SK-N-SH (cell line): ENCODE results near the gene FBXO27. TPM values are rescaled to one million over a fixed set of nuclear protein-coding genes. Genes with fewer than 3 reads are reported as not detected.

Source experiments
- CTCF ChIA-PET: fragments of 300-600, 350-600 bp; formaldehyde crosslinking; extraction: SDS; loops from one replicate; lab custom pipeline; 2021; lab: Yijun Ruan, JAX
- POLR2A ChIA-PET: fragments of 350-600 bp; sonication (Branson Sonifier 250); formaldehyde crosslinking; extraction: SDS; loops from one replicate; lab custom pipeline; 2020; ENCODE audit warnings: antibody characterized with exemption, inconsistent platforms; lab: Yijun Ruan, JAX
- DNase-seq: peaks from one replicate; pipeline ENCODE4 v3.0.0; 2012
- H2AFZ ChIP-seq: fragments of 200-600 bp; sonication (generic); 2 replicates; pipeline ENCODE4 v1.8.1; 2016; ENCODE audit warnings: antibody characterized with exemption, mild to moderate bottlenecking, low read depth
- H3F3A ChIP-seq: fragments of 200-600 bp; sonication (generic); replicated peaks from 2 replicates; pipeline ENCODE3; 2016; ENCODE audit warnings: antibody characterized with exemption, mild to moderate bottlenecking; ENCODE audit not compliant: insufficient read depth
- H3K27ac ChIP-seq, 2 experiments: fragments of 200-500 bp in 1 of 2; fragments of 200-600 bp in 1 of 2; sonication (Bioruptor generic) in 1 of 2; sonication (generic), shearing (Covaris generic) in 1 of 2; 2 replicates each; pipeline versions ENCODE4 v1.5.1 to v1.6.1; 2014 to 2016; ENCODE audit warnings: low read depth in 2 of 2, inconsistent platforms in 1 of 2, low read length in 1 of 2, mild to moderate bottlenecking in 1 of 2, mixed read lengths in 1 of 2
- H3K27me3 ChIP-seq: fragments of 200-600 bp; sonication (generic), shearing (Covaris generic); 2 replicates; pipeline ENCODE4 v1.6.1; 2016; ENCODE audit warnings: mixed run types; ENCODE audit not compliant: insufficient read depth
- H3K36me3 ChIP-seq, 2 experiments: fragments of 200-500 bp in 1 of 2; fragments of 200-600 bp in 1 of 2; sonication (Bioruptor generic) in 1 of 2; sonication (generic) in 1 of 2; replicated peaks in 1 of 2; 2 replicates each; pipeline versions ENCODE3 to v1.5.1; 2014 to 2016; ENCODE audit warnings: low read length in 1 of 2, mild to moderate bottlenecking in 1 of 2; ENCODE audit not compliant: insufficient read depth in 2 of 2, control insufficient read depth in 1 of 2
- H3K4me1 ChIP-seq, 2 experiments: fragments of 200-500 bp in 1 of 2; fragments of 200-600 bp in 1 of 2; sonication (Bioruptor generic) in 1 of 2; sonication (generic), shearing (Covaris generic) in 1 of 2; 2 replicates each; pipeline versions ENCODE4 v1.5.1 to v1.6.1; 2014 to 2016; ENCODE audit warnings: low read depth in 1 of 2, low read length in 1 of 2, mixed run types in 1 of 2; ENCODE audit not compliant: insufficient read depth in 2 of 2, control insufficient read depth in 1 of 2
- H3K4me2 ChIP-seq: fragments of 200-600 bp; sonication (generic), shearing (Covaris generic); 2 replicates; pipeline ENCODE4 v1.6.1; 2017; ENCODE audit warnings: mixed run types
- H3K4me3 ChIP-seq, 2 experiments: fragments of 200-500 bp in 1 of 2; fragments of 200-600 bp in 1 of 2; sonication (Bioruptor generic) in 1 of 2; sonication (generic), shearing (Covaris generic) in 1 of 2; 2 replicates each; pipeline versions ENCODE4 v1.5.1 to v1.8.1; 2014 to 2016; ENCODE audit warnings: low read depth in 2 of 2, inconsistent platforms in 1 of 2, low read length in 1 of 2, mild to moderate bottlenecking in 1 of 2, mixed read lengths in 1 of 2, moderate library complexity in 1 of 2
- H3K79me2 ChIP-seq: fragments of 200-600 bp; sonication (generic); 2 replicates; pipeline ENCODE4 v1.8.1; 2017; ENCODE audit warnings: mild to moderate bottlenecking; ENCODE audit not compliant: insufficient read depth
- H3K9ac ChIP-seq: fragments of 200-600 bp; sonication (generic); 2 replicates; pipeline ENCODE4 v1.6.1; 2017; ENCODE audit warnings: mixed run types
- H3K9me2 ChIP-seq: fragments of 200-600 bp; sonication (generic); 2 replicates; pipeline ENCODE4 v1.6.1; 2017; ENCODE audit warnings: mixed run types
- H3K9me3 ChIP-seq: fragments of 200-600 bp; sonication (generic); 2 replicates; pipeline ENCODE4 v1.6.1; 2017; ENCODE audit warnings: mixed run types, mild to moderate bottlenecking, moderate library complexity
- H4K20me1 ChIP-seq: fragments of 200-600 bp; sonication (generic); 2 replicates; pipeline ENCODE4 v1.6.1; 2017; ENCODE audit warnings: mild to moderate bottlenecking, mixed run types; ENCODE audit not compliant: insufficient read depth
- CHD2 ChIP-seq: fragments of 150-350 bp; IDR thresholded peaks from 2 replicates; pipeline ENCODE4 v1.6.1; 2018; ENCODE audit warnings: low read length; ENCODE audit not compliant: partially characterized antibody
- EZH2phosphoT487 ChIP-seq: fragments of 200-600 bp; sonication (generic); IDR thresholded peaks from 2 replicates; pipeline ENCODE4 v1.6.1; 2017; ENCODE audit warnings: low read depth, mixed run types, mild to moderate bottlenecking, antibody characterized with exemption, moderate library complexity, borderline replicate concordance
- FOSL2 ChIP-seq: IDR thresholded peaks from 2 replicates; pipeline ENCODE4 v1.4.0; 2012; ENCODE audit warnings: low read depth, mild to moderate bottlenecking, moderate library complexity, borderline replicate concordance
- GABPA ChIP-seq: IDR thresholded peaks from 2 replicates; pipeline ENCODE4 v1.4.0; 2012; ENCODE audit warnings: low read depth, mild to moderate bottlenecking
- IRF3 ChIP-seq: fragments of 150-350 bp; IDR thresholded peaks from 2 replicates; pipeline ENCODE4 v1.6.1; 2016; ENCODE audit warnings: mild to moderate bottlenecking, low read depth, low read length
- MEF2A ChIP-seq: IDR thresholded peaks from 2 replicates; pipeline ENCODE4 v1.4.0; 2012; ENCODE audit warnings: low read depth, borderline replicate concordance
- MXI1 ChIP-seq: IDR thresholded peaks from 2 replicates; pipeline ENCODE4 v1.6.1; 2012; ENCODE audit warnings: mild to moderate bottlenecking, low read depth, low read length, improper control_type of control experiment
- NFIC ChIP-seq: IDR thresholded peaks from 2 replicates; pipeline ENCODE4 v1.4.0; 2012; ENCODE audit warnings: borderline replicate concordance
- RCOR1 ChIP-seq: fragments of 150-350 bp; IDR thresholded peaks from 2 replicates; pipeline ENCODE4 v1.6.1; 2017; ENCODE audit warnings: antibody characterized with exemption, low read length
- REST ChIP-seq: IDR thresholded peaks from 2 replicates; pipeline ENCODE4 v1.6.1; 2012; ENCODE audit warnings: mild to moderate bottlenecking, low read depth, low read length, moderate library complexity
- TCF12 ChIP-seq: IDR thresholded peaks from 2 replicates; pipeline ENCODE4 v1.4.0; 2012
- WGBS: methylation state at CpG from one replicate; pipeline ENCODE4 v1.1.6; 2017; ENCODE audit warnings: low lambda C conversion rate; 5-methylcytosine and 5-hydroxymethylcytosine counted together
- polyA plus RNA-seq, 3 experiments: library from polyadenylated mRNA; depleted of rRNA; stranded (reverse); fragments of >200 nt; gene quantifications; 2 replicates each; pipeline ENCODE4 v1.2.3, GENCODE V29; 2012

The FBXO27 gene
- polyA plus RNA-seq, 1 of the 3 experiments (the other 2 are of a cell fraction) = 5.8 TPM

- H3K79me2 ChIP-seq = no peaks in the 10 kb centered on the region
- ChIA-PET CTCF (interaction anchor here (1.1 kb wide), 1 partner anchor 27 kb away, joined by 4 read pairs; no protein-coding TSS in a partner anchor), POLR2A (no interaction called here)
- DNase-seq = no peak
- WGBS = 90% methylated on average over 12 of the region's 14 CpGs
- H3K36me3 ChIP-seq = no peaks in the 10 kb centered on the region
- H3K4me2 ChIP-seq = no peak overlapping the region
- H3K27me3 ChIP-seq = no peaks in the 10 kb centered on the region
- H3K4me1 ChIP-seq = no peaks in the 10 kb centered on the region
- H2AFZ ChIP-seq = no peak overlapping the region
- H3K9me3 ChIP-seq = no peaks in the 10 kb centered on the region
- H3K9me2 ChIP-seq = no peaks in the 10 kb centered on the region
- H3F3A ChIP-seq = no peaks in the 10 kb centered on the region
- no peaks in the 10 kb centered on the region for H4K20me1 ChIP-seq
- no peak overlapping the region for H3K27ac ChIP-seq
- no peak for TF ChIP-seq TCF12
- H3K9ac ChIP-seq = no peak overlapping the region
- no peak overlapping the region for H3K4me3 ChIP-seq
These were observed 7.3 kb downstream of the FBXO27 start for GRCh38 chr19:39024875-39025641.

GRCh38 chr19:39021063-39021462 is 11.3 kb downstream of the FBXO27 start:
- Histone ChIP-seq H2AFZ (no peak overlapping the region), H3K4me1 (no peaks in the 10 kb centered on the region), H3K9ac (no peak overlapping the region), H3K4me2 (no peak overlapping the region), H3K4me3 (no peak overlapping the region), H3K9me2 (no peaks in the 10 kb centered on the region), H3K79me2 (no peaks in the 10 kb centered on the region), H3K27ac (no peak overlapping the region), H3K9me3 (no peaks in the 10 kb centered on the region), H3K36me3 (no peaks in the 10 kb centered on the region), H4K20me1 (no peaks in the 10 kb centered on the region), H3K27me3 (no peaks in the 10 kb centered on the region), H3F3A (no peaks in the 10 kb centered on the region)
- 66% methylated on average over 4 of the region's 4 CpGs for WGBS
- ChIA-PET POLR2A (no interaction called here), CTCF (no interaction called here)
- TF ChIP-seq EZH2phosphoT487 = no peak
- TF ChIP-seq GABPA = no peak
- no peak for TF ChIP-seq RCOR1
- no peak for TF ChIP-seq FOSL2
- TF ChIP-seq REST = no peak
- no peak for TF ChIP-seq CHD2
- TF ChIP-seq MEF2A = no peak
- no peak for TF ChIP-seq IRF3
- no peak for TF ChIP-seq MXI1
- TF ChIP-seq NFIC = no peak
- DNase-seq = no peak
